GM13977 (cell line): ENCODE results near the gene LEMD2.

Experiments
- DNase-seq: peaks from one replicate; pipeline ENCODE4 v3.0.0; 2012; ENCODE audit warnings: low spot score
- in situ Hi-C: fragments of 300-500 bp; cut with MboI; formaldehyde crosslinking; loops from one replicate; pipeline ENCODE4 v1.12.0; 2022; ENCODE audit warnings: low sequenced_read_pairs, low pct_unique_long_range_greater_than_20kb, mixed read lengths, inconsistent platforms; ENCODE audit not compliant: unreplicated experiment
- TF ChIP-seq, protein P1 (sequence below): IDR thresholded peaks from 2 replicates; pipeline ENCODE4 v1.5.1; 2012; ENCODE audit warnings: mild to moderate bottlenecking, control low read depth; ENCODE audit not compliant: insufficient read depth; ENCODE audit errors: extremely low read depth, missing control alignments

Gene LEMD2

GRCh38 chr6:33722103-33722623 is 66.8 kb downstream of the LEMD2 start:
- DNase-seq, result no peak
- TF ChIP-seq, protein P1, sequence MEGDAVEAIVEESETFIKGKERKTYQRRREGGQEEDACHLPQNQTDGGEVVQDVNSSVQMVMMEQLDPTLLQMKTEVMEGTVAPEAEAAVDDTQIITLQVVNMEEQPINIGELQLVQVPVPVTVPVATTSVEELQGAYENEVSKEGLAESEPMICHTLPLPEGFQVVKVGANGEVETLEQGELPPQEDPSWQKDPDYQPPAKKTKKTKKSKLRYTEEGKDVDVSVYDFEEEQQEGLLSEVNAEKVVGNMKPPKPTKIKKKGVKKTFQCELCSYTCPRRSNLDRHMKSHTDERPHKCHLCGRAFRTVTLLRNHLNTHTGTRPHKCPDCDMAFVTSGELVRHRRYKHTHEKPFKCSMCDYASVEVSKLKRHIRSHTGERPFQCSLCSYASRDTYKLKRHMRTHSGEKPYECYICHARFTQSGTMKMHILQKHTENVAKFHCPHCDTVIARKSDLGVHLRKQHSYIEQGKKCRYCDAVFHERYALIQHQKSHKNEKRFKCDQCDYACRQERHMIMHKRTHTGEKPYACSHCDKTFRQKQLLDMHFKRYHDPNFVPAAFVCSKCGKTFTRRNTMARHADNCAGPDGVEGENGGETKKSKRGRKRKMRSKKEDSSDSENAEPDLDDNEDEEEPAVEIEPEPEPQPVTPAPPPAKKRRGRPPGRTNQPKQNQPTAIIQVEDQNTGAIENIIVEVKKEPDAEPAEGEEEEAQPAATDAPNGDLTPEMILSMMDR, result no peak
- in situ Hi-C loops, result no loop called here

- DNase-seq, result no peak
- TF ChIP-seq, protein P1, result no peak
- in situ Hi-C loops, result no loop called here
Observed at GRCh38 chr6:33721508-33721907, 67.4 kb downstream of the LEMD2 start.
